HepG2 (cell line): ENCODE results near the gene NRDC. TPM values are rescaled to one million over a fixed set of nuclear protein-coding genes. Genes with fewer than 3 reads are reported as not detected.

ENCODE experiments used
- AHDC1 ChIP-seq: sonication (generic); formaldehyde crosslinking; IDR thresholded peaks from 2 replicates; pipeline ENCODE4 v1.5.1; 2020; ENCODE audit warnings: mild to moderate bottlenecking, missing genetic modification reagents, borderline replicate concordance
- HCFC1 ChIP-seq: fragments of 150-350 bp; IDR thresholded peaks from 2 replicates; pipeline ENCODE4 v1.6.1; 2014; ENCODE audit warnings: low read depth, low read length
- KLF12 ChIP-seq: sonication (generic); formaldehyde crosslinking; IDR thresholded peaks from 2 replicates; pipeline ENCODE4 v1.4.0; 2020; ENCODE audit warnings: missing genetic modification reagents, borderline replicate concordance
- KMT2B ChIP-seq: IDR thresholded peaks from 2 replicates; pipeline ENCODE4 v1.6.1; 2016; ENCODE audit warnings: missing genetic modification reagents, missing compliant biosample characterization
- MAFK ChIP-seq, 2 experiments: IDR thresholded peaks in 1 of 2; conservative IDR thresholded peaks in 1 of 2; 2 replicates each; pipeline ENCODE4 v1.6.1; 2011; ENCODE audit warnings: improper control_type of control experiment in 2 of 2, low read length in 2 of 2
- PCBP1 ChIP-seq: fragments of 200-400 bp; formaldehyde crosslinking; IDR thresholded peaks from 2 replicates; pipeline ENCODE4 v1.6.1; 2017; ENCODE audit warnings: mild to moderate bottlenecking, low read depth, low read length, borderline replicate concordance
- PHF21A ChIP-seq: sonication (generic); formaldehyde crosslinking; IDR thresholded peaks from 2 replicates; pipeline ENCODE4 v1.5.0; 2020; ENCODE audit warnings: mild to moderate bottlenecking, missing genetic modification reagents
- SIX4 ChIP-seq: sonication (generic); formaldehyde crosslinking; IDR thresholded peaks from 2 replicates; pipeline ENCODE4 v1.4.0; 2020; ENCODE audit warnings: missing genetic modification reagents
- TFAP4 ChIP-seq: sonication (generic); IDR thresholded peaks from 2 replicates; pipeline ENCODE4 v1.6.1; 2016; ENCODE audit warnings: low read depth, borderline replicate concordance
- TOE1 ChIP-seq: sonication (generic); formaldehyde crosslinking; IDR thresholded peaks from 2 replicates; pipeline ENCODE4 v1.4.0; 2020; ENCODE audit warnings: mild to moderate bottlenecking, missing genetic modification reagents
- ZNF235 ChIP-seq: sonication (generic); formaldehyde crosslinking; IDR thresholded peaks from 2 replicates; pipeline ENCODE4 v1.8.1; 2023; ENCODE audit warnings: mild to moderate bottlenecking, missing genetic modification reagents, borderline replicate concordance
- ZNF350 ChIP-seq: sonication (generic); formaldehyde crosslinking; IDR thresholded peaks from 2 replicates; pipeline ENCODE4 v1.4.0; 2020; ENCODE audit warnings: mild to moderate bottlenecking, low read depth, missing genetic modification reagents, borderline replicate concordance
- ZNF552 ChIP-seq: sonication (generic); formaldehyde crosslinking; IDR thresholded peaks from 2 replicates; pipeline ENCODE4 v1.9.0; 2022; ENCODE audit warnings: missing genetic modification reagents, mild to moderate bottlenecking, borderline replicate concordance
- ZNF609 ChIP-seq: sonication (generic); formaldehyde crosslinking; IDR thresholded peaks from 2 replicates; pipeline ENCODE4 v1.4.0; 2020; ENCODE audit warnings: mild to moderate bottlenecking, missing genetic modification reagents, borderline replicate concordance
- ZNF747 ChIP-seq: sonication (generic); formaldehyde crosslinking; IDR thresholded peaks from 2 replicates; pipeline ENCODE4 v1.8.1; 2023; ENCODE audit warnings: missing genetic modification reagents, mild to moderate bottlenecking, borderline replicate concordance
- ZNF749 ChIP-seq: sonication (generic); formaldehyde crosslinking; IDR thresholded peaks from 2 replicates; pipeline ENCODE4 v1.8.0; 2022; ENCODE audit warnings: mild to moderate bottlenecking, missing genetic modification reagents, moderate library complexity, borderline replicate concordance
- ZNF891 ChIP-seq: sonication (generic); formaldehyde crosslinking; IDR thresholded peaks from 2 replicates; pipeline ENCODE4 v1.5.0; 2020; ENCODE audit warnings: mild to moderate bottlenecking, missing genetic modification reagents
- polyA plus RNA-seq, 8 experiments: library from polyadenylated mRNA; depleted of rRNA in 3 of 8; stranded (reverse) in 7 of 8; unstranded in 1 of 8; fragments of >200 nt; fragmentation: Illumina TruSeq in 4 of 8; extraction: Trizol in 4 of 8; gene quantifications; 2 replicates each; pipeline versions ENCODE4 v1.2.1 to v1.2.3, GENCODE V29; 2011 to 2016; ENCODE audit warnings: low read depth in 4 of 8, missing spikeins in 1 of 8, mixed read lengths in 1 of 8; ENCODE audit not compliant: insufficient read depth in 1 of 8
- total RNA-seq, 5 experiments: library from RNA; depleted of rRNA; stranded (reverse); fragments of >200 nt; fragmentation: Illumina TruSeq; extraction: Trizol; gene quantifications; 2 replicates each; pipeline ENCODE4 v1.2.3, GENCODE V29; 2016; ENCODE audit warnings: low read depth in 1 of 5

NRDC gene
- total and polyA plus RNA-seq, 2 of the 13 experiments (the other 11 are each of a cell fraction or from before 2014, with no cell fraction given): 57.6 to 64.9 TPM

- TF ChIP-seq TFAP4 (peak; percentile 39; the same call in 1 of the 2 replicates), PCBP1 (peak; percentile 92; the same call in 1 of the 2 replicates), SIX4 (CRISPR knock-in tag) (no peak), ZNF350 (CRISPR knock-in tag) (peak; percentile 66; the same call in 1 of the 2 replicates), ZNF552 (CRISPR knock-in tag) (0 out of 2 replicates have a peak, but pooled peaks have one; percentile 9), KLF12 (CRISPR knock-in tag) (no peak), ZNF891 (peak; percentile 89), MAFK (conservative IDR thresholded peaks at IDR 0.05 in 1 of 2, IDR thresholded peaks at IDR 0.05 in 1 of 2; ENCODE audit: low read length in 2 of 2) (peak; percentile 26 to 57; a peak in 3 of 4 replicates), ZNF235 (CRISPR knock-in tag) (no peak), HCFC1 (peak; percentile 37; the same call in 1 of the 2 replicates), TOE1 (0 out of 2 replicates have a peak, but pooled peaks have one; percentile 24), PHF21A (CRISPR knock-in tag) (peak; percentile 76), ZNF749 (peak; percentile 67; the same call in 1 of the 2 replicates), AHDC1 (CRISPR knock-in tag) (0 out of 2 replicates have a peak, but pooled peaks have one; percentile 37), ZNF609 (CRISPR knock-in tag) (peak; percentile 30; the same call in 1 of the 2 replicates), ZNF747 (0 out of 2 replicates have a peak, but pooled peaks have one; percentile 81), KMT2B (CRISPR knock-in tag) (peak; percentile 94)
Measured at GRCh38 chr1:51878616-51879336, at the start of gene NRDC (continued).
